Mesenchymal stem cell (in vitro differentiated cells and primary cell): ENCODE data around the gene OSBPL2.

Source experiments
- DNase-seq: peaks from one replicate; pipeline ENCODE4 v3.0.0-alpha.2; 2013
- H2AFZ ChIP-seq: one replicate; pipeline ENCODE4 v1.6.1; 2013; ENCODE audit warnings: low read depth, mild to moderate bottlenecking, control low read depth, inconsistent platforms, low read length, moderate library complexity
- H2AK5ac ChIP-seq: 2 replicates; pipeline ENCODE4 v1.6.1; 2013; ENCODE audit warnings: low read length, moderate library complexity, mild to moderate bottlenecking, inconsistent platforms; ENCODE audit not compliant: severe bottlenecking
- H2BK120ac ChIP-seq: one replicate; pipeline ENCODE4 v1.6.1; 2013; ENCODE audit warnings: low read depth, mild to moderate bottlenecking, inconsistent platforms, low read length, moderate library complexity
- H2BK12ac ChIP-seq, 2 experiments: one replicate each; pipeline ENCODE4 v1.6.1; 2013; ENCODE audit warnings: inconsistent platforms in 2 of 2, low read length in 2 of 2, mild to moderate bottlenecking in 2 of 2, moderate library complexity in 2 of 2, control low read depth in 1 of 2
- H2BK15ac ChIP-seq: one replicate; pipeline ENCODE4 v1.6.1; 2013; ENCODE audit warnings: mild to moderate bottlenecking, low read depth, inconsistent platforms; ENCODE audit not compliant: poor library complexity, severe bottlenecking
- H2BK5ac ChIP-seq: 2 replicates; pipeline ENCODE4 v1.6.1; 2013; ENCODE audit warnings: low read depth, mild to moderate bottlenecking, low read length, control low read depth, inconsistent platforms; ENCODE audit not compliant: poor library complexity, severe bottlenecking
- H3K14ac ChIP-seq, 2 experiments: one replicate each; pipeline ENCODE4 v1.6.1; 2013; ENCODE audit warnings: inconsistent platforms in 2 of 2, low read length in 2 of 2, control low read depth in 1 of 2, mild to moderate bottlenecking in 1 of 2, moderate library complexity in 1 of 2
- H3K18ac ChIP-seq, 2 experiments: one replicate each; pipeline ENCODE4 v1.6.1; 2013; ENCODE audit warnings: inconsistent platforms in 2 of 2, low read length in 2 of 2, control low read depth in 1 of 2, low read depth in 1 of 2, mild to moderate bottlenecking in 1 of 2
- H3K23ac ChIP-seq, 2 experiments: one replicate each; pipeline ENCODE4 v1.6.1; 2013; ENCODE audit warnings: inconsistent platforms in 2 of 2, low read length in 2 of 2, mild to moderate bottlenecking in 2 of 2, moderate library complexity in 2 of 2, control low read depth in 1 of 2
- H3K27ac ChIP-seq: 2 replicates; pipeline ENCODE4 v1.5.1; 2013; ENCODE audit warnings: mild to moderate bottlenecking, moderate library complexity, low read length, control low read depth, inconsistent platforms; ENCODE audit not compliant: poor library complexity, severe bottlenecking
- H3K27me3 ChIP-seq, 2 experiments: 2 replicates each; pipeline versions ENCODE4 v1.6.1 to v1.7.0; 2013; ENCODE audit warnings: low read length in 2 of 2, mild to moderate bottlenecking in 2 of 2, moderate library complexity in 2 of 2, control low read depth in 1 of 2, inconsistent platforms in 1 of 2; ENCODE audit not compliant: control insufficient read depth in 1 of 2, insufficient read depth in 1 of 2
- H3K36me3 ChIP-seq, 2 experiments: 2 replicates each; pipeline versions ENCODE4 v1.6.1 to v1.7.0; 2013; ENCODE audit warnings: low read length in 2 of 2, control low read depth in 1 of 2, inconsistent platforms in 1 of 2, low read depth in 1 of 2, mild to moderate bottlenecking in 1 of 2; ENCODE audit not compliant: insufficient read depth in 2 of 2, control insufficient read depth in 1 of 2
- H3K4ac ChIP-seq, 2 experiments: one replicate each; pipeline ENCODE4 v1.6.1; 2013; ENCODE audit warnings: inconsistent platforms in 2 of 2, low read length in 2 of 2, mild to moderate bottlenecking in 2 of 2, moderate library complexity in 2 of 2, control low read depth in 1 of 2, low read depth in 1 of 2
- H3K4me1 ChIP-seq: 2 replicates; pipeline ENCODE4 v1.6.1; 2013; ENCODE audit warnings: low read depth, low read length, control low read depth; ENCODE audit not compliant: control insufficient read depth, insufficient read depth
- H3K4me2 ChIP-seq: 2 replicates; pipeline ENCODE4 v1.6.1; 2013; ENCODE audit warnings: low read length, mild to moderate bottlenecking, inconsistent platforms; ENCODE audit not compliant: poor library complexity, severe bottlenecking
- H3K4me3 ChIP-seq, 2 experiments: 2 replicates each; pipeline versions ENCODE4 v1.5.1 to v1.7.0; 2013; ENCODE audit warnings: low read length in 2 of 2, mild to moderate bottlenecking in 2 of 2, control low read depth in 1 of 2, low read depth in 1 of 2; ENCODE audit not compliant: insufficient read depth in 1 of 2
- H3K79me1 ChIP-seq: replicated peaks from 2 replicates; pipeline ENCODE4 v1.6.1; 2013; ENCODE audit warnings: mild to moderate bottlenecking, control low read depth, low read length, inconsistent platforms; ENCODE audit not compliant: poor library complexity, severe bottlenecking
- H3K9ac ChIP-seq: 2 replicates; pipeline ENCODE4 v1.7.0; 2013; ENCODE audit warnings: mild to moderate bottlenecking, low read length, moderate library complexity
- H3K9me3 ChIP-seq: 2 replicates; pipeline ENCODE4 v1.7.0; 2013; ENCODE audit warnings: mild to moderate bottlenecking, low read length; ENCODE audit not compliant: control insufficient read depth
- H4K8ac ChIP-seq: one replicate; pipeline ENCODE4 v1.6.1; 2013; ENCODE audit warnings: inconsistent platforms, mild to moderate bottlenecking, low read length, moderate library complexity
- H4K91ac ChIP-seq: one replicate; pipeline ENCODE4 v1.6.1; 2013; ENCODE audit warnings: mild to moderate bottlenecking, low read length, inconsistent platforms
- WGBS: methylation state at CpG from one replicate; pipeline ENCODE4 v1.1.7; 2013; ENCODE audit warnings: mixed read lengths; 5-methylcytosine and 5-hydroxymethylcytosine counted together

The OSBPL2 gene

GRCh38 chr20:62326559-62326958 is 88.2 kb downstream of the OSBPL2 start:
- Histone ChIP-seq H3K4me1 (peaks cover 3% of the 10 kb centered on the region), H2BK15ac (no peak overlapping the region), H3K4me2 (no peak overlapping the region), H2AK5ac (no peak overlapping the region), H3K23ac (no peak overlapping the region), H3K27ac (no peak overlapping the region), H4K91ac (peak overlapping the region; percentile 37), H3K14ac (no peak overlapping the region), H2BK120ac (no peak overlapping the region), H3K36me3 (peaks cover 52 to 100% of the 10 kb centered on the region in 2 experiments), H2BK5ac (no peak overlapping the region), H3K27me3 (no peaks in the 10 kb centered on the region), H3K79me1 (peaks cover 50% of the 10 kb centered on the region), H4K8ac (no peak overlapping the region), H3K9me3 (no peaks in the 10 kb centered on the region), H2BK12ac (no peak overlapping the region), H2AFZ (no peak overlapping the region), H3K4me3 (no peak overlapping the region), H3K18ac (no peak overlapping the region), H3K4ac (no peak overlapping the region), H3K9ac (no peak overlapping the region)
- WGBS = 97% methylated on average over 10 of the region's 14 CpGs
- DNase-seq = no peak

DNA sequence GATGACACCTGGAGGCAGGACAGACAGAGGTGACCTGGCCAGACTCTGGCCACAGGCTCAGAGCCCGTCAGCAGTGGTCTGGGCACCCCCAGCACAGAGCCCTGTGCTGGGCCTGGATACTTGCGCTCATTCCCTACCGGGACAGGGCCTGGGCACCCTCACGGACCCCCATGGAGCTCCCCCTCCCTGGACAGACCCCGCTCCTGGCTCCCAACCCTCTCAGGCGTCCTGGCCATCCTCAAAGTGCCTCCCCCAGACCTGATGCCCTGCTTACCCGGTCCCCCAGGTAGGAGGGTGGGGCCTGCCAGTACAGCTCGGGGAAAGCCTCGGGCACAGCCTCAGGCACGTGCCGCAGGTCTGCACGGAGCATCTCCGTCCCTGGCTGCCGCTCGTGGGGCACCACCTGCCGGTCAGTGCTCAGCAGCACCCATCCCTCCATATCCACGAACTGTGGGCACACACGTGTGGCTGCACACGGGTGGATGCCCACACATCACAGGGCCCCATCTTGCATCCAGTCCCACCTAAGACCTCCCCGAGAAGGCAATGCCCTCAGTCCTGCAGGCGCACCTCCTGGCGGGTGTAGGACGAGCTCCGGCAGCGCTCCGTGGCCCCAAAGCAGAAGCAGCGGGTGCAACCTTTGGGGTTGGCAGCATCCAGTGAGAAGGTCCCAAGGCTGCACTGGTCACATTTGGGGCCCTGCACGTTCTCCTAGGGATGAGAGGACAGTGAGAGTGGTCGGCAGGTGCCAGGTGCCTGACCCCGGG is 88.8 kb downstream of the OSBPL2 start:
- no peak overlapping the region for H3K4me3 ChIP-seq
- no peak overlapping the region for H4K91ac ChIP-seq
- 87% methylated on average over 30 of the region's 30 CpGs for WGBS
- H3K27me3 ChIP-seq = no peaks in the 10 kb centered on the region
- H3K27ac ChIP-seq = no peak overlapping the region
- H2BK15ac ChIP-seq = no peak overlapping the region
- no peak overlapping the region for H2AFZ ChIP-seq
- H3K4me1 ChIP-seq = peaks cover 3% of the 10 kb centered on the region
- no peak overlapping the region for H2BK12ac ChIP-seq
- H2BK120ac ChIP-seq = no peak overlapping the region
- no peak overlapping the region for H3K9ac ChIP-seq
- peaks cover 52% of the 10 kb centered on the region for H3K79me1 ChIP-seq
- no peaks in the 10 kb centered on the region for H3K9me3 ChIP-seq
- DNase-seq = no peak
- H3K36me3 ChIP-seq = peaks cover 51 to 100% of the 10 kb centered on the region in 2 experiments
- H3K4me2 ChIP-seq = no peak overlapping the region
- no peak overlapping the region for H3K23ac ChIP-seq
- H2BK5ac ChIP-seq = no peak overlapping the region
- H3K4ac ChIP-seq = no peak overlapping the region
- H3K18ac ChIP-seq = no peak overlapping the region
- no peak overlapping the region for H4K8ac ChIP-seq
- H2AK5ac ChIP-seq = no peak overlapping the region
- no peak overlapping the region for H3K14ac ChIP-seq

- Histone ChIP-seq H2BK12ac (no peak overlapping the region), H3K9ac (no peak overlapping the region), H3K18ac (no peak overlapping the region), H4K91ac (no peak overlapping the region), H4K8ac (no peak overlapping the region), H3K4me2 (no peak overlapping the region), H2AK5ac (no peak overlapping the region), H2BK5ac (no peak overlapping the region), H3K14ac (no peak overlapping the region), H3K79me1 (peaks cover 60% of the 10 kb centered on the region), H3K23ac (no peak overlapping the region), H2BK120ac (no peak overlapping the region), H2AFZ (no peak overlapping the region), H3K27me3 (no peaks in the 10 kb centered on the region), H3K36me3 (peaks cover 55 to 100% of the 10 kb centered on the region in 2 experiments), H3K27ac (no peak overlapping the region), H3K4ac (peak overlapping the region in 1 of 2 experiments; percentile 9), H2BK15ac (no peak overlapping the region), H3K4me3 (no peak overlapping the region), H3K9me3 (no peaks in the 10 kb centered on the region), H3K4me1 (peaks cover 3% of the 10 kb centered on the region)
- WGBS = 92% methylated on average over 32 of the region's 33 CpGs
- DNase-seq = no peak
Observed at GRCh38 chr20:62327726-62328495, 89.6 kb downstream of the OSBPL2 start.

DNA sequence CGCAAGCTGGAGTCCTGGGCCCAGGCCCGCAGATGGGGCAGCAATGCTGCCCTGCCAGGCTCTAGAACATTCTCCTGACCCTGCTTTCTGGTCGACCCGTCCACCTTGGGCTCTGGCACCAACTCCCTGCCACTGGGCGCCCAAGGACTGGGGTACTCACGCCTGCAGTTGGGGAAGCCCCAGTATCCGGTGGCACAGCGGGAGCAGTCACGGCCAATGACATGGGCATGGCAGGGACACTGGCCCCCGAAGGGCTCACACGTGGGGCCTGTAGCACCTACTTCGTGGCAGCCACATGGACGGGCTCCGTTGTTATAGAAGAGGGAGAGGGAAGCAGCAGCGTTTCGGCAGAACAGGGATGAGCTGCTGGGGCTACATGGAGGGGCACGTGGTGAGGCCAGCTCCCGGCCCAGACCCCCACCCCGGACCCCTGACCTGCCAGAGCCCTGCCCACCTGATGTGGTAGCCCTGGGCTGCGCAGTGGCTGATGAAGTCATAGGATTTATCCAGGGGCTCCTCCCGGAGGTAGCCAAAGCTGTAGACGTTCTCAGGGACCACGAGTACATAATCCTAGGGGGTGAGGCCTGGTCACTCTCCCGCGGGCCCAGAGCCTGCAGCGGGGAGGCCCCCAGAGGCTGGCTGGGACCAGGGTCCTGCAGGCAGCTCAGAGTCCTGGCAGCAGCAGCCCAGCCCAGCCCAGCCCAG is 90.5 kb downstream of the OSBPL2 start:
- no peak overlapping the region for H3K23ac ChIP-seq
- peaks cover 56% of the 10 kb centered on the region for H3K79me1 ChIP-seq
- no peak overlapping the region for H2BK120ac ChIP-seq
- H3K9me3 ChIP-seq = no peaks in the 10 kb centered on the region
- H2BK12ac ChIP-seq = no peak overlapping the region
- no peak overlapping the region for H2BK15ac ChIP-seq
- no peak for DNase-seq
- H3K4me1 ChIP-seq = peaks cover 3% of the 10 kb centered on the region
- H3K27ac ChIP-seq = no peak overlapping the region
- WGBS = 94% methylated on average over 26 of the region's 26 CpGs
- H3K18ac ChIP-seq = no peak overlapping the region
- peak overlapping the region in 1 of 2 experiments; percentile 9 for H3K4ac ChIP-seq
- H2BK5ac ChIP-seq = no peak overlapping the region
- H3K27me3 ChIP-seq = no peaks in the 10 kb centered on the region
- H3K4me2 ChIP-seq = no peak overlapping the region
- peaks cover 55 to 100% of the 10 kb centered on the region in 2 experiments for H3K36me3 ChIP-seq
- peak overlapping the region in 1 of 2 experiments; percentile 31 for H3K4me3 ChIP-seq
- H4K8ac ChIP-seq = no peak overlapping the region
- H3K9ac ChIP-seq = no peak overlapping the region
- no peak overlapping the region for H2AK5ac ChIP-seq
- H4K91ac ChIP-seq = no peak overlapping the region
- no peak overlapping the region for H2AFZ ChIP-seq
- no peak overlapping the region for H3K14ac ChIP-seq
